ENCODE results near the gene SLC16A11. TPM values are rescaled to one million over a fixed set of nuclear protein-coding genes. Genes with fewer than 3 reads are reported as not detected.
"Not testable (repeated sequence)": the region's sequence is repeated elsewhere in the genome, so short reads cannot be mapped to it uniquely, and the experiment has no call there.

Gene SLC16A11
- total RNA-seq, 1 experiment from 2014 or later, result not detected

- no peak for DNase-seq (ENCODE audit: low read depth)
- in situ Hi-C loops (cut with HindIII; ENCODE audit: low pct_unique_long_range_greater_than_20kb, low sequenced_read_pairs), result no loop called here
Measured at GRCh38 chr17:7063518-7064094, 19.7 kb upstream of the SLC16A11 start.

DNA sequence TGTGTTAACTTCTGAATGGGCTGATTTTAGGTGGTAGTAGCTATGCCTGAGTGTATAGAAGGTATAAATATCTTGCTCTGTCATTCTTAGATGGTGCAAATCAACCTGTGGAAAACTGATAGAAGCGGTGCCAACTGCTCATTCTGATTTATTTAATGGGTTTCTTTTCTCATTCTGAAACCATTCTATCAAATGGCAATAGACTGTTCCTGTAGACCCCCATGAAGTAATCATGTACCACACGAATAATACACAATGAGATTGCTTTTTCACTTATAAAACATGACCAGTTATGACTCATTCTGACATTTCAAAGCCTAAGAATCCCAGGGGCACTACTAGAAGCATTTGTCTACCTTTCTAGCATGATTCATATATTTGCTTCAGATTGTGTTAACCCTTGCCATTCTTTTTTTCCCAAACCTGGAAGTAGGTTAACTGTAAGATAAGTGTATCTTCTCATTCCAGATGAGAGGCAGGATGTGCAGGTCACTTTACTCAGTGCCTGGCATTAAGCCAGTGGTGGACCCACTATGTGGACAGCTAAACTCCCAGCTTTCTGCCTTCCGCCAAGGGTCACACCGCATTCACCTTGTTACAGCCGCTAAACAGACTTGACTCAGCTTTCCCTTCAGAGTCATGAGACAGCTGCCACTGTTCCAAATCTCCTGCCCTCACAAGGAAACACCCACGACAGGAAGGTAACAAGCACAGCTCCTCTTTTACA is 16.4 kb upstream of the SLC16A11 start:
- in situ Hi-C loops (cut with HindIII; ENCODE audit: low pct_unique_long_range_greater_than_20kb, low sequenced_read_pairs), result no loop called here
- peak; percentile 96 for DNase-seq (ENCODE audit: low read depth)

DNA sequence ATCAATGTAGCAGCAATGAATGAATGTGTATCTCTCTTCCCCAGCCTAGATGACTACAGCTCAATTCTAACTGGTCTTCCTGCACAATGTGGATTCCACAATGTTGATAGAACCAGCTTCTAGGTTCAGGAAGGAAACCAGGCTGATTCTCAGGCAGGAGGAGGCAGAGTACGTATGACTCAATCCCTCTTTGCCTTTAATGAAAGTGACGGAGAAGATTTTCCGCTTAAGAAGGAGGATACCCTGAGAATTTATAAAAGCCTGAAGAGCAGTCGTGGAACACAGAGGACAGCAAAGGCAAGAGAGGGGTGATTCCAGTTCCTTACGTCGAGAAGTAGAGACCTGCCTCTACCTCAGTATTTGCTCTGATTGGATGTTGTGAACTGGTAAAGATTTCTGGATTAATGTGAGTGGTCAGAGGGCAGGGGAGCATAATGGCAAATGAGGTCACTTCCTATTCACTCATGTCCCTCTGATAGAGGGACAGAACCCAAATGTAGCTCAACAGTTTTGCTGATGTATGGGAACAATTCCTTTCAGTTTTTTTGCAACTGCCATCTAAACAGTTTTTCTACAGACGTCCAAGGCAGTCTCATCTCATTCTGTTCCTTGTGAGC is 15.0 kb upstream of the SLC16A11 start:
- in situ Hi-C loops (cut with HindIII; ENCODE audit: low pct_unique_long_range_greater_than_20kb, low sequenced_read_pairs), result no loop called here
- peak; percentile 42 for DNase-seq (ENCODE audit: low read depth)

GRCh38 chr17:7056386-7056785 is 12.5 kb upstream of the SLC16A11 start:
- in situ Hi-C loops (cut with HindIII; ENCODE audit: low pct_unique_long_range_greater_than_20kb, low sequenced_read_pairs), result no loop called here
- DNase-seq (ENCODE audit: low read depth), result peak; percentile 74

- DNase-seq (ENCODE audit: low read depth); in situ Hi-C loops (cut with HindIII; ENCODE audit: low pct_unique_long_range_greater_than_20kb, low sequenced_read_pairs): not testable (repeated sequence)
Measured at GRCh38 chr17:7050583-7050982, 6.7 kb upstream of the SLC16A11 start.

- in situ Hi-C loops (cut with HindIII; ENCODE audit: low pct_unique_long_range_greater_than_20kb, low sequenced_read_pairs), result no loop called here
- DNase-seq (ENCODE audit: low read depth), result no peak
Measured at GRCh38 chr17:7048968-7049367, 5.1 kb upstream of the SLC16A11 start.

DNA sequence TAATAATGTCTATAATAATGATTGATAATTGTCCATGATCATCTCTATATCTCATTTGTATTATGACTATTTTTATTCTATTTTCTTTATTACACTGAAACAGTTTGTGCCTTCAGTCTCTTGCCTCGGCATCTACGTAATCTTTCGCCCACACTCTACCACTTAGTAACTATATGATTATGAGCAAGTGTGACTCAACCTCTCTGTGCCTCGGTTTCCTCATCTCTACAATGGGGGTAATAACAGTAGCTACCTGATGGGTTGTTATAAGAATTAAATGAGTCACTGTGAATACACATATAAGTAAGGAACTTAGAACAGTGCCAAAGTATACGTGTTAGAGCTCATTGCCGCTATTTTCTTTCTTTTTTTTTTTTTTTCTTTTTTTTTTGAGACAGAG is 3.7 kb upstream of the SLC16A11 start:
- in situ Hi-C loops (cut with HindIII; ENCODE audit: low pct_unique_long_range_greater_than_20kb, low sequenced_read_pairs), result no loop called here
- DNase-seq (ENCODE audit: low read depth), result no peak

DNA sequence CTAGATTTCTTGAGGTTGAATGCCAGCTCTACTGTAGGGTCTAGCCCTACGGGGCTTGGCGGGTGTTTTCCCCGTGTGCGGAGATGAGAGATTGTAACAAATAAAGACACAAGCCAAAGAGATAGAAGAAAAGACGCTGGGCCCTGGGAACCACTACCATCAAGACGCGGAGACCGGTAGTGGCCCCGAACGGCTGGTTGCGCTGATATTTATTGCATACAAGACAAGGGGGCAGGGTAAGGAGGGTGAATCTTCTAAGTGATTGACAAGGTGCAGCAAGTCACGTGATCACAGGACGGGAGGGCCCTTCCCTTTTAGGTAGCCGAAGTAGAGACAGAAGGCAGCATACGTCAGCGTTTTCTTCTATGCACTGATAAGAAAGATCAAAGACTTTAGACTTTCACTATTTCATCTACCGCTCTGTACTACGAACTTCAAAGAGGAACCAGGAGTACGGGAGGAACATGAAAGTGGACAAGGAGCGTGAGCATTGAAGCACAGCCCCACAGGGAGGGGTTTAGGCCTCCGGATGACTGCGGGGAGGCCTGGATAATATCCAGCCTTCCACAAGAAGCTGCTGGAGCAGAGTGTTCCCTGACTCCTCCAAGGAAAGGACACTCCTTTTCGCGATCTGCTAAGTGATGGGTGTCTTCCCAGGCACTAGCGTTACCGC is 3.0 kb upstream of the SLC16A11 start:
- in situ Hi-C loops (cut with HindIII; ENCODE audit: low pct_unique_long_range_greater_than_20kb, low sequenced_read_pairs), result not testable (repeated sequence)

GRCh38 chr17:7046127-7046724 is 2.3 kb upstream of the SLC16A11 start:
- no peak for DNase-seq (ENCODE audit: low read depth)
- in situ Hi-C loops (cut with HindIII; ENCODE audit: low pct_unique_long_range_greater_than_20kb, low sequenced_read_pairs), result no loop called here

More for the DNA sequence above, 3.0 kb upstream of the SLC16A11 start:
- DNase-seq (ENCODE audit: low read depth), result not testable (repeated sequence)

- peak; percentile 63 for DNase-seq (ENCODE audit: low read depth)
- in situ Hi-C loops (cut with HindIII; ENCODE audit: low pct_unique_long_range_greater_than_20kb, low sequenced_read_pairs), result no loop called here
Measured at GRCh38 chr17:7045492-7046126, 1.7 kb upstream of the SLC16A11 start.

- DNase-seq (ENCODE audit: low read depth), result no peak
- in situ Hi-C loops (cut with HindIII; ENCODE audit: low pct_unique_long_range_greater_than_20kb, low sequenced_read_pairs), result no loop called here
Measured at GRCh38 chr17:7043182-7043496, 753 bp downstream of the SLC16A11 start.

GRCh38 chr17:7042501-7043181 is 1.3 kb downstream of the SLC16A11 start:
- DNase-seq (ENCODE audit: low read depth), result no peak
- in situ Hi-C loops (cut with HindIII; ENCODE audit: low pct_unique_long_range_greater_than_20kb, low sequenced_read_pairs), result no loop called here

- in situ Hi-C loops (cut with HindIII; ENCODE audit: low pct_unique_long_range_greater_than_20kb, low sequenced_read_pairs), result no loop called here
- DNase-seq (ENCODE audit: low read depth), result no peak
Measured at GRCh38 chr17:7041607-7042500, 2.0 kb downstream of the SLC16A11 start.

- in situ Hi-C loops (cut with HindIII; ENCODE audit: low pct_unique_long_range_greater_than_20kb, low sequenced_read_pairs), result no loop called here
- DNase-seq (ENCODE audit: low read depth), result no peak
Measured at GRCh38 chr17:7039832-7040231, 4.1 kb downstream of the SLC16A11 start.

DNA sequence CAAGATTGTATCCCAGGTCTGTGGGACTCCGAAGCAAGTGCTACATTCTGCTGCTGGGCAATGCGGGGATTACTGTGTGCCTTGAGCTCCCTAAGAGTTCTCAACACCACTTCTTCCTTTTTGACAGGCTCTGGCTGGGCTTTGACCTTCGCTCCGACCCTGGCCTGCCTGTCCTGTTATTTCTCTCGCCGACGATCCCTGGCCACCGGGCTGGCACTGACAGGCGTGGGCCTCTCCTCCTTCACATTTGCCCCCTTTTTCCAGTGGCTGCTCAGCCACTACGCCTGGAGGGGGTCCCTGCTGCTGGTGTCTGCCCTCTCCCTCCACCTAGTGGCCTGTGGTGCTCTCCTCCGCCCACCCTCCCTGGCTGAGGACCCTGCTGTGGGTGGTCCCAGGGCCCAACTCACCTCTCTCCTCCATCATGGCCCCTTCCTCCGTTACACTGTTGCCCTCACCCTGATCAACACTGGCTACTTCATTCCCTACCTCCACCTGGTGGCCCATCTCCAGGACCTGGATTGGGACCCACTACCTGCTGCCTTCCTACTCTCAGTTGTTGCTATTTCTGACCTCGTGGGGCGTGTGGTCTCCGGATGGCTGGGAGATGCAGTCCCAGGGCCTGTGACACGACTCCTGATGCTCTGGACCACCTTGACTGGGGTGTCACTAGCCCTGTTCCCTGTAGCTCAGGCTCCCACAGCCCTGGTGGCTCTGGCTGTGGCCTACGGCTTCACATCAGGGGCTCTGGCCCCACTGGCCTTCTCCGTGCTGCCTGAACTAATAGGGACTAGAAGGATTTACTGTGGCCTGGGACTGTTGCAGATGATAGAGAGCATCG is 5.6 kb downstream of the SLC16A11 start:
- no peak for DNase-seq (ENCODE audit: low read depth)
- in situ Hi-C loops (cut with HindIII; ENCODE audit: low pct_unique_long_range_greater_than_20kb, low sequenced_read_pairs), result no loop called here
